H9 (cell line): Measurements from ENCODE around the gene MAP3K2. TPM values are rescaled to one million over a fixed set of nuclear protein-coding genes. Genes with fewer than 3 reads are reported as not detected.

Source experiments
- DNase-seq: peaks from one replicate; pipeline ENCODE4 v3.0.0-alpha.2; 2017
- H2AFZ ChIP-seq: one replicate; pipeline ENCODE4 v1.6.1; 2013; ENCODE audit warnings: mild to moderate bottlenecking, low read length, control low read depth, moderate library complexity
- H2AK5ac ChIP-seq: 2 replicates; pipeline ENCODE4 v1.6.1; 2013; ENCODE audit warnings: low read length, control low read depth, mixed read lengths; ENCODE audit not compliant: insufficient read length
- H2BK120ac ChIP-seq: one replicate; pipeline ENCODE4 v1.6.1; 2013; ENCODE audit warnings: low read depth, mild to moderate bottlenecking, low read length, control low read depth, inconsistent platforms; ENCODE audit not compliant: poor library complexity, severe bottlenecking
- H2BK12ac ChIP-seq: 2 replicates; pipeline ENCODE4 v1.6.1; 2013; ENCODE audit warnings: low read length, control low read depth, mixed read lengths, low read depth; ENCODE audit not compliant: insufficient read length
- H2BK15ac ChIP-seq: 2 replicates; pipeline ENCODE4 v1.6.1; 2013; ENCODE audit warnings: low read depth, low read length, control low read depth
- H2BK20ac ChIP-seq: one replicate; pipeline ENCODE4 v1.6.1; 2013; ENCODE audit warnings: low read depth, mild to moderate bottlenecking, low read length, control low read depth, inconsistent platforms; ENCODE audit not compliant: poor library complexity, severe bottlenecking
- H2BK5ac ChIP-seq: 2 replicates; pipeline ENCODE4 v1.6.1; 2013; ENCODE audit warnings: low read length, control low read depth, mixed read lengths; ENCODE audit not compliant: insufficient read length
- H3K14ac ChIP-seq: 2 replicates; pipeline ENCODE4 v1.6.1; 2013; ENCODE audit warnings: low read length, control low read depth; ENCODE audit not compliant: insufficient read depth
- H3K18ac ChIP-seq: 2 replicates; pipeline ENCODE4 v1.6.1; 2013; ENCODE audit warnings: low read depth, mild to moderate bottlenecking, mixed read lengths, low read length, control low read depth; ENCODE audit not compliant: insufficient read length
- H3K23ac ChIP-seq: 2 replicates; pipeline ENCODE4 v1.6.1; 2013; ENCODE audit warnings: low read length, control low read depth, mixed read lengths, low read depth; ENCODE audit not compliant: insufficient read length
- H3K23me2 ChIP-seq: 2 replicates; pipeline ENCODE4 v1.6.1; 2013; ENCODE audit warnings: low read depth, mild to moderate bottlenecking, mixed read lengths, low read length, control low read depth; ENCODE audit not compliant: insufficient read length, poor library complexity, severe bottlenecking
- H3K27ac ChIP-seq: 2 replicates; pipeline ENCODE4 v1.5.1; 2013; ENCODE audit warnings: low read length, control low read depth, mixed read lengths, low read depth; ENCODE audit not compliant: insufficient read length
- H3K27me3 ChIP-seq: 2 replicates; pipeline ENCODE4 v1.6.1; 2013; ENCODE audit warnings: low read length, control low read depth, inconsistent platforms; ENCODE audit not compliant: insufficient read depth
- H3K4ac ChIP-seq: 2 replicates; pipeline ENCODE4 v1.6.1; 2013; ENCODE audit warnings: low read depth, mild to moderate bottlenecking, control low read depth, inconsistent platforms, low read length, moderate library complexity
- H3K4me1 ChIP-seq: 2 replicates; pipeline ENCODE4 v1.6.1; 2013; ENCODE audit warnings: low read length, control low read depth, inconsistent platforms; ENCODE audit not compliant: insufficient read depth
- H3K4me2 ChIP-seq: 2 replicates; pipeline ENCODE4 v1.6.1; 2013; ENCODE audit warnings: low read length, control low read depth, mixed read lengths; ENCODE audit not compliant: insufficient read length, insufficient read depth
- H3K56ac ChIP-seq: 2 replicates; pipeline ENCODE4 v1.6.1; 2013; ENCODE audit warnings: low read depth, mild to moderate bottlenecking, mixed read lengths, low read length, control low read depth; ENCODE audit not compliant: insufficient read length
- H3K79me1 ChIP-seq: 2 replicates; pipeline ENCODE4 v1.6.1; 2013; ENCODE audit warnings: low read depth, mild to moderate bottlenecking, moderate library complexity, low read length, control low read depth, inconsistent platforms; ENCODE audit not compliant: insufficient read depth, poor library complexity, severe bottlenecking
- H3K79me2 ChIP-seq: 2 replicates; pipeline ENCODE4 v1.6.1; 2013; ENCODE audit warnings: low read length, control low read depth, inconsistent platforms; ENCODE audit not compliant: insufficient read depth
- H3K9ac ChIP-seq: 2 replicates; pipeline ENCODE4 v1.6.1; 2013; ENCODE audit warnings: low read length, control low read depth, mixed read lengths; ENCODE audit not compliant: insufficient read length; ENCODE audit errors: extremely low read depth
- H3K9me3 ChIP-seq: one replicate; pipeline ENCODE4 v1.6.1; 2013; ENCODE audit warnings: low read depth, low read length, inconsistent platforms; ENCODE audit not compliant: control insufficient read depth
- H3T11ph ChIP-seq: one replicate; pipeline ENCODE4 v1.6.1; 2013; ENCODE audit warnings: mild to moderate bottlenecking, low read length, control low read depth, inconsistent platforms
- H4K20me1 ChIP-seq: one replicate; pipeline ENCODE4 v1.6.1; 2013; ENCODE audit not compliant: control insufficient read depth, insufficient read length, insufficient read depth
- H4K5ac ChIP-seq: 2 replicates; pipeline ENCODE4 v1.6.1; 2013; ENCODE audit warnings: low read depth, mild to moderate bottlenecking, mixed read lengths, low read length, control low read depth; ENCODE audit not compliant: insufficient read length
- H4K8ac ChIP-seq: replicated peaks from 2 replicates; pipeline ENCODE4 v1.6.1; 2013; ENCODE audit warnings: low read length, control low read depth, mixed read lengths, low read depth; ENCODE audit not compliant: insufficient read length
- H4K91ac ChIP-seq: 2 replicates; pipeline ENCODE4 v1.6.1; 2013; ENCODE audit warnings: low read depth, mild to moderate bottlenecking, moderate library complexity, mixed read lengths, low read length, control low read depth; ENCODE audit not compliant: insufficient read length
- H3K27ac Mint-ChIP-seq, 3 experiments: 2 replicates in 2 of 3; 3 replicates in 1 of 3; pipeline ENCODE4 v1.8.0; 2020 to 2021; ENCODE audit warnings: mixed read lengths in 3 of 3, mild to moderate bottlenecking in 1 of 3, moderate library complexity in 1 of 3
- H3K27me3 Mint-ChIP-seq: 2 replicates; pipeline ENCODE4 v1.8.0; 2021; ENCODE audit warnings: low read depth, mild to moderate bottlenecking, moderate library complexity, mixed read lengths
- H3K36me3 Mint-ChIP-seq, 3 experiments: 2 replicates in 2 of 3; 3 replicates in 1 of 3; pipeline ENCODE4 v1.8.0; 2020 to 2021; ENCODE audit warnings: low read depth in 3 of 3, mixed read lengths in 3 of 3; ENCODE audit not compliant: insufficient read depth in 1 of 3
- H3K4me1 Mint-ChIP-seq, 2 experiments: 2 replicates each; pipeline ENCODE4 v1.8.0; 2020; ENCODE audit warnings: mixed read lengths in 2 of 2
- H3K4me3 Mint-ChIP-seq, 2 experiments: 2 replicates in 1 of 2; 3 replicates in 1 of 2; pipeline ENCODE4 v1.8.0; 2020 to 2021; ENCODE audit warnings: mild to moderate bottlenecking in 2 of 2, mixed read lengths in 2 of 2, moderate library complexity in 1 of 2
- H3K9me3 Mint-ChIP-seq, 2 experiments: 2 replicates in 1 of 2; 3 replicates in 1 of 2; pipeline ENCODE4 v1.8.0; 2020; ENCODE audit warnings: mild to moderate bottlenecking in 2 of 2, mixed read lengths in 2 of 2, moderate library complexity in 1 of 2
- WGBS: extraction: QIAGEN DNeasy Blood & Tissue Kit; methylation state at CpG from one replicate; pipeline ENCODE4 v1.1.7; 2013; ENCODE audit warnings: missing lambda C conversion rate, low lambda C conversion rate, mixed read lengths; ENCODE audit not compliant: insufficient read length; ENCODE audit errors: extremely low coverage; 5-methylcytosine and 5-hydroxymethylcytosine counted together
- total RNA-seq: library from RNA; stranded (reverse); gene quantifications from 2 replicates; pipeline ENCODE4 v1.2.1, GENCODE V29; 2021
- TF ChIP-seq, protein P1 (sequence below): fragments of 200-600 bp; sonication (generic); conservative IDR thresholded peaks from 3 replicates; pipeline ENCODE4 v1.8.0; 2021; ENCODE audit warnings: antibody characterized with exemption, mild to moderate bottlenecking

Gene MAP3K2
- total RNA-seq, 1 experiment from 2014 or later, result 25.8 TPM

DNA sequence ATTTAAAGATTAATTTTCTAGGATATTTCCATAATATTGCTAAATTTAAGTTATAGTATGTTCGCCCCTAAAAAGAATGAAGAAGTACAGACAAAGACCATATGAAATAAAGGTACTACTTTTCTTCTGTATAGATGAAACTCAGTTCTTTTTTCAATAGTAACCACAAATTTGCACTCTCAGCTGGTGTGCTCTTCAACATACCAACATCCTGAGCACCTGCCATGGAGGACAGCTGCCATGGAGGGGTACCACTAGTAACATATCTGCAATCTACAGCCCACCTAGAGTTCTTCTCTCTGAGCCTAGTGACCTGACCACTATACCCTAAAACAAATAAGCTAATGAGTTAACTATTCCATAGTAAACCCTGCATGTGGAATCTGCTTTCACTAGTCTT, 57.0 kb downstream of the MAP3K2 start:
- Histone ChIP-seq H3K23ac (no peak overlapping the region), H3K9ac (no peak overlapping the region), H3K4me2 (no peak overlapping the region), H3T11ph (no peak overlapping the region), H3K9me3 (no peaks in the 10 kb centered on the region), H4K91ac (no peak overlapping the region), H4K20me1 (no peaks in the 10 kb centered on the region), H3K79me1 (no peaks in the 10 kb centered on the region), H3K4me1 (no peaks in the 10 kb centered on the region), H2BK15ac (no peak overlapping the region), H2BK120ac (no peak overlapping the region), H2BK20ac (no peak overlapping the region), H3K27me3 (no peaks in the 10 kb centered on the region), H3K14ac (no peak overlapping the region), H2BK12ac (no peak overlapping the region), H3K79me2 (no peaks in the 10 kb centered on the region), H3K56ac (no peak overlapping the region), H2AFZ (no peak overlapping the region), H4K5ac (no peak overlapping the region), H3K27ac (no peak overlapping the region), H3K18ac (no peak overlapping the region), H3K4ac (no peak overlapping the region), H4K8ac (no peak overlapping the region), H2BK5ac (no peak overlapping the region), H2AK5ac (no peak overlapping the region), H3K23me2 (no peaks in the 10 kb centered on the region)
- TF ChIP-seq, protein P1, sequence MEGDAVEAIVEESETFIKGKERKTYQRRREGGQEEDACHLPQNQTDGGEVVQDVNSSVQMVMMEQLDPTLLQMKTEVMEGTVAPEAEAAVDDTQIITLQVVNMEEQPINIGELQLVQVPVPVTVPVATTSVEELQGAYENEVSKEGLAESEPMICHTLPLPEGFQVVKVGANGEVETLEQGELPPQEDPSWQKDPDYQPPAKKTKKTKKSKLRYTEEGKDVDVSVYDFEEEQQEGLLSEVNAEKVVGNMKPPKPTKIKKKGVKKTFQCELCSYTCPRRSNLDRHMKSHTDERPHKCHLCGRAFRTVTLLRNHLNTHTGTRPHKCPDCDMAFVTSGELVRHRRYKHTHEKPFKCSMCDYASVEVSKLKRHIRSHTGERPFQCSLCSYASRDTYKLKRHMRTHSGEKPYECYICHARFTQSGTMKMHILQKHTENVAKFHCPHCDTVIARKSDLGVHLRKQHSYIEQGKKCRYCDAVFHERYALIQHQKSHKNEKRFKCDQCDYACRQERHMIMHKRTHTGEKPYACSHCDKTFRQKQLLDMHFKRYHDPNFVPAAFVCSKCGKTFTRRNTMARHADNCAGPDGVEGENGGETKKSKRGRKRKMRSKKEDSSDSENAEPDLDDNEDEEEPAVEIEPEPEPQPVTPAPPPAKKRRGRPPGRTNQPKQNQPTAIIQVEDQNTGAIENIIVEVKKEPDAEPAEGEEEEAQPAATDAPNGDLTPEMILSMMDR, result no peak
- Mint-ChIP-seq H3K27ac (no peak overlapping the region), H3K4me1 (no peaks in the 10 kb centered on the region), H3K4me3 (no peak overlapping the region), H3K36me3 (peaks cover 0 to 11% (median 0%) of the 10 kb centered on the region in 3 experiments; a peak in 3 of 7 replicates), H3K9me3 (no peaks in the 10 kb centered on the region), H3K27me3 (no peaks in the 10 kb centered on the region)
- no peak for DNase-seq
- no CpG with 5 or more reads among the region's 1 CpG for WGBS
